Omental fat pad (tissue), 4 donors: ENCODE results near the gene MIDN. TPM values are rescaled to one million over a fixed set of nuclear protein-coding genes. Genes with fewer than 3 reads are reported as not detected.

Experiments used
- ATAC-seq: fragments of 150-250 bp; one replicate; pipeline ENCODE4 v1.9.1; 2016; ENCODE audit warnings: mild to moderate bottlenecking, moderate library complexity; ENCODE audit not compliant: low FRiP score
- DNase-seq: peaks from one replicate; pipeline ENCODE4 v3.0.0-alpha.2; 2019; ENCODE audit warnings: low spot score
- CTCF ChIP-seq, 3 donors: fragments of 450-650 bp; IDR thresholded peaks; one replicate each; pipeline ENCODE4 v1.5.1; 2016 to 2017; ENCODE audit warnings: antibody characterized with exemption in 3 of 3, mild to moderate bottlenecking in 3 of 3, moderate library complexity in 2 of 3
- total RNA-seq, 4 donors: library from RNA; depleted of rRNA; stranded (reverse); fragments of >200 nt; gene quantifications; one replicate each; pipeline ENCODE4 v1.1.0, GENCODE V29; 2016

MIDN gene
- total RNA-seq, 4 donors from 2014 or later, result 24.5 to 68.6 (median 44.1) TPM

DNA sequence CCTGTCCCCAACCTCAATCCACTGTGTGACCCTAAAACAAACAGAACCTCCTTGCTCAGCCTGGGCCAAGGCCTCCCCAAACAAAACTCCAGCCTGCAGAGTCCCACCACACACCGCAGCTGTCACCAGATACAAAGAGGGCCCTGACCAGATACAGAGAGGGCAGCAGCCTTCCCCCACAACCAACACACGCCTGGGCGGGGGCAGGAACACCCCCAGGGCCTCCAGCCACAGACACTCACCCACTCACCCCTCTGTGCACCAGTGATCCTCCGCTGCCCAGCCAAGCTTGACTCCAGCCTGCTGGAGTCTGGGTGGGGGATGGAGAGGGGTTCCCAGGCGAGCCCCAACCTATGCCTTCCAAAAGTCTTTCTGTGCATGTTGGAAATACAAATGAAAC lies 14.8 kb downstream of the MIDN start:
- ATAC-seq (no peak), DNase-seq (no peak)
- TF ChIP-seq CTCF (IDR thresholded peaks at IDR 0.05), result no peak

DNA sequence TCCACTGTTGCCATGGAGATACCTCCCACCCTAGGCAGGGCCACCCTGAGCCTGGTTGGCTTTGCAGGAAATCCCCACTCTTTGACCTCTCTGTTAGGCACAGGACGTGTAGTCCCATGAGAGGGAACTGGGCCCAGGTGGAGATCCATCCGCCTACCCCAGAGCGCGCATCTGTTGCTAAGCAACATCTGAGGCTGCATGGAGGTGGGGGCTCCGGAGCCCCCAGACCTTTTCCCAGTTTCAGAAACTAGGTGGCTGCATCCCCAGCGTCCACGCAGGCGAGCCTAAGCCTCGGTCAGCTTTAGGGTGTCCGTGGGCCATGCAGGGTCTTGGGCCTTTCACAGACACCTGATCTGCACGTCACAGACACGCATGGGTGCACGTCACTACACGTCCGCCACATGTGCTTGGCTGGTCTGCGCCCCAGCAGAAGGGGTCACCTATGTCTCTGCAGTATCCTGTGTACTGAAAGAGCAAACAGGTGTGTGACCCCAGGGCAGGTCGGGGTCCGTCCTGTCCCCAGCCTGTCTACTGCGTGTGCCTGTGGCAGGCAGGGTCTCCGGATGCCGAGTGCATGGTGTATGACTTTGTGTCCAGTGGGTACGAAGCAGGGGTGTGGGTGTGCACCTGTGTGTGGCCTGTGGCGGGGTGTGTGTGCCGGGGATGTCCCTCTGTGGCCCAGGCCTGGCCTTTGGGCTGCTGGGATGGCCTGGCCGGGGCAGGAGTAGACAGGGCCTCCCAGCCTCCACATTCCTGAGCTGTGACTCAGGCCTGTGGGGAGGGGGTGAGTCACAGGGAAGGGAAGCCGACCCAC lies 16.6 kb downstream of the MIDN start:
- ATAC-seq (peak; percentile 5), DNase-seq (no peak)
- no peak for TF ChIP-seq CTCF (IDR thresholded peaks at IDR 0.05)

- no peak for DNase-seq
- peak; percentile 9 for ATAC-seq
- no peak for TF ChIP-seq CTCF (IDR thresholded peaks at IDR 0.05)
Measured at GRCh38 chr19:1265615-1266128, 17.3 kb downstream of the MIDN start.

- DNase-seq, result no peak
- TF ChIP-seq CTCF (IDR thresholded peaks at IDR 0.05), result no peak
- peak; percentile 10 for ATAC-seq
Measured at GRCh38 chr19:1266129-1266915, 17.9 kb downstream of the MIDN start.

DNA sequence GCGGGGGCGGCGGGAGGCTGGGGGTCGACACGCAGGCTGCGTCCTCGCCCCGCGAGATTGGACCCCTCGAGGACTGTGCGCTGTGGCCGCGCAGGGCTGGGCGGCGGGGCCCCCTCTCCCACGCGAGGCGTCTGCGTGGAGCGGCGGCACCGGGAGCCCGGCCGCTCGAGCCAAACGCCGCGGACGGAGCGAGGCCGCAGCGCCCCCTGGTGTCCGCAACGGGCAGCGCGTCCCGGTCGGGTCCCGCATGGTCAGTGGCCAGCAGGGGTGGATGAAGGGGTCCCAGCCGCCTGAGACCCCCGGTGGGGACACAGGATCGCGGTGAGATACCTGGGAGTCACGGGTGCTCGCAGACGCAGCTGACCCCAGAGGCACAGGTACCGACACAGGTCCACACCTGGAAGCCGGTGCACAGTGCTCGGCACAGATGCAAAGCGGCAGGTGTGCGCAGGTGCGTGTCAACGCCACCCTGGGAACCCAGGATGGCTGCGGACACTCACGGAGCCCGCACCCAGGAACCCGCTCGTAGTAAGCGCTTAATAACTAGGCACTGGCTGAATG lies 18.6 kb downstream of the MIDN start:
- ATAC-seq, result no peak
- peak in 2 of 3 donors; percentile 79 to 99 for TF ChIP-seq CTCF (IDR thresholded peaks at IDR 0.05)
- no peak for DNase-seq

DNA sequence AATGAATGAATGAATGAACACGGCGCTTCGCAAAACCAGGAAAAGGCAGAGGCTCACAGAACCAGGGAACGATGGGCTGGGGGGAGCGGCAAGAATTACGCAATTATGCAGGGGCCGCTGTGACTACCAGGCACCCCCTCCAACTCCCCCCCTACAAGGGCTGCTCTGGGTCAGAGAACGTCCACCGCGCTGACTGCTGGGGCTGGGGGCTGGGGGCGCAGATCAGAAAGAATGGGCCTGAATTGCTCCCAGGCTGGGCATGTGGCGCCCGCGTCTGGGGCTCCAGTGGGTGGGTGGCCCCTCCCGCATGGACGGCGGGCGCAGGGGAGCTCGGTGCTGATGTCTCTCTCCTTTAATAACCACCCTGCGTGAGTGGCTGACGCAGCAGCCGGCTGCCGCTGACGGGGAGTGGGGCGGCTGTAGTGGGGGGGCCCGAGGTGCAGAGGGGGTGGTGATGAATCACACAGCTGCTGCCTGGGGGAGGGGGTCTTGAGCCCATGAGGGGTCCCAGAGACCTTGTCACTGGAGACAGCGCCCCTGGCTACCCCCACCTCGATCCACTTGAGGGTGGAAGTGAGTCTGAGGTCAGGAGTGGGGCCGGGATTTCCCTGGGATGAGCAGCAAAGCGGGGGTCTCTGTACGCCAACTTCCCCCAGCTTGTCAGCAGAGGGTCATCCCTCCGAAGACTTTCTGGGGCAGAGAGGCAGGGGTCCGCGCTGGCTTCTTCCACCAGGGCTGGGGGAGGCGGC lies 19.3 kb downstream of the MIDN start:
- no peak for DNase-seq
- no peak for TF ChIP-seq CTCF (IDR thresholded peaks at IDR 0.05)
- ATAC-seq, result no peak
